Mesendoderm (in vitro differentiated cells): Measurements from ENCODE around the gene SDF4.
"Not testable (repeated sequence)": the region's sequence is repeated elsewhere in the genome, so short reads cannot be mapped to it uniquely, and the experiment has no call there.

Source experiments
- DNase-seq: peaks from one replicate; pipeline ENCODE4 v3.0.0; 2013
- H2AK5ac ChIP-seq: 2 replicates; pipeline ENCODE4 v1.6.1; 2013; ENCODE audit warnings: low read length, inconsistent platforms
- H2BK120ac ChIP-seq: 2 replicates; pipeline ENCODE4 v1.6.1; 2013; ENCODE audit warnings: low read depth, mild to moderate bottlenecking, low read length, moderate library complexity, mixed read lengths
- H2BK15ac ChIP-seq: replicated peaks from 2 replicates; pipeline ENCODE4 v1.6.1; 2013; ENCODE audit warnings: low read depth, mild to moderate bottlenecking, moderate library complexity
- H2BK5ac ChIP-seq: 2 replicates; pipeline ENCODE4 v1.6.1; 2013; ENCODE audit warnings: low read length, inconsistent platforms
- H3K18ac ChIP-seq: 2 replicates; pipeline ENCODE4 v1.6.1; 2013; ENCODE audit warnings: mild to moderate bottlenecking, low read length, mixed read lengths
- H3K23ac ChIP-seq: one replicate; pipeline ENCODE4 v1.6.1; 2013; ENCODE audit warnings: low read length
- H3K27ac ChIP-seq: 2 replicates; pipeline ENCODE4 v1.5.1; 2013; ENCODE audit warnings: low read depth, mild to moderate bottlenecking, inconsistent platforms, low read length, moderate library complexity
- H3K27me3 ChIP-seq: 2 replicates; pipeline ENCODE4 v1.6.1; 2013; ENCODE audit warnings: low read length, control low read depth, mild to moderate bottlenecking, inconsistent platforms; ENCODE audit not compliant: insufficient read depth, poor library complexity
- H3K36me3 ChIP-seq: 2 replicates; pipeline ENCODE4 v1.6.1; 2013; ENCODE audit warnings: low read length, inconsistent platforms; ENCODE audit not compliant: control insufficient read depth, insufficient read depth
- H3K4ac ChIP-seq: one replicate; pipeline ENCODE4 v1.6.1; 2013; ENCODE audit warnings: low read depth, mild to moderate bottlenecking, low read length, moderate library complexity
- H3K4me1 ChIP-seq: 2 replicates; pipeline ENCODE4 v1.6.1; 2013; ENCODE audit warnings: low read depth, low read length, inconsistent platforms; ENCODE audit not compliant: control insufficient read depth
- H3K4me2 ChIP-seq: 2 replicates; pipeline ENCODE4 v1.6.1; 2013; ENCODE audit warnings: low read length
- H3K4me3 ChIP-seq: 2 replicates; pipeline ENCODE4 v1.5.1; 2013; ENCODE audit warnings: mild to moderate bottlenecking, low read length
- H3K56ac ChIP-seq: one replicate; pipeline ENCODE4 v1.6.1; 2013; ENCODE audit warnings: low read length
- H3K79me1 ChIP-seq: 2 replicates; pipeline ENCODE4 v1.6.1; 2013; ENCODE audit warnings: low read length, inconsistent platforms
- H3K79me2 ChIP-seq: 2 replicates; pipeline ENCODE4 v1.6.1; 2013; ENCODE audit warnings: mild to moderate bottlenecking, low read length; ENCODE audit not compliant: control insufficient read depth, insufficient read depth
- H3K9ac ChIP-seq: 2 replicates; pipeline ENCODE4 v1.6.1; 2013; ENCODE audit warnings: low read length, inconsistent platforms
- H4K5ac ChIP-seq: one replicate; pipeline ENCODE4 v1.6.1; 2013; ENCODE audit warnings: low read length
- H4K8ac ChIP-seq: one replicate; pipeline ENCODE4 v1.6.1; 2013; ENCODE audit warnings: low read depth, mild to moderate bottlenecking, control low read depth, low read length, moderate library complexity
- WGBS: extraction: QIAGEN DNeasy Blood & Tissue Kit; methylation state at CpG from one replicate; pipeline ENCODE4 v1.1.7; 2013; ENCODE audit warnings: low lambda C conversion rate, missing lambda C conversion rate; ENCODE audit not compliant: insufficient coverage; ENCODE audit errors: extremely low coverage; 5-methylcytosine and 5-hydroxymethylcytosine counted together

The SDF4 gene

GRCh38 chr1:1195726-1196125 lies 36.1 kb downstream of the SDF4 start:
- WGBS = no CpG with 5 or more reads among the region's 6 CpGs
- H3K23ac ChIP-seq, H3K4me3 ChIP-seq, H3K79me1 ChIP-seq, H4K5ac ChIP-seq, H2AK5ac ChIP-seq, H3K27me3 ChIP-seq, H2BK120ac ChIP-seq, H2BK15ac ChIP-seq, H3K36me3 ChIP-seq, H3K4me1 ChIP-seq, H3K27ac ChIP-seq, H3K9ac ChIP-seq, H3K4me2 ChIP-seq, H3K4ac ChIP-seq, H3K18ac ChIP-seq, H4K8ac ChIP-seq, H3K56ac ChIP-seq, H3K79me2 ChIP-seq, H2BK5ac ChIP-seq, DNase-seq: not testable (repeated sequence)

- Histone ChIP-seq H2BK120ac (no peak overlapping the region), H3K36me3 (no peaks in the 10 kb centered on the region), H3K56ac (no peak overlapping the region), H4K8ac (no peak overlapping the region), H3K23ac (no peak overlapping the region), H3K18ac (no peak overlapping the region), H3K79me1 (no peaks in the 10 kb centered on the region), H3K4ac (no peak overlapping the region), H3K4me3 (no peak overlapping the region), H3K4me2 (no peak overlapping the region), H2BK5ac (no peak overlapping the region), H3K9ac (no peak overlapping the region), H3K4me1 (no peaks in the 10 kb centered on the region), H3K79me2 (no peaks in the 10 kb centered on the region), H2BK15ac (no peak overlapping the region), H2AK5ac (no peak overlapping the region), H3K27ac (no peak overlapping the region), H4K5ac (no peak overlapping the region), H3K27me3 (no peaks in the 10 kb centered on the region)
- DNase-seq = no peak
- WGBS = no CpG with 5 or more reads among the region's 3 CpGs
These were observed 37.1 kb downstream of the SDF4 start for GRCh38 chr1:1194723-1195122.

- no peak overlapping the region for H4K5ac ChIP-seq
- no peak overlapping the region for H3K4me2 ChIP-seq
- H3K56ac ChIP-seq = no peak overlapping the region
- no peak overlapping the region for H4K8ac ChIP-seq
- no peak overlapping the region for H2BK15ac ChIP-seq
- H3K4ac ChIP-seq = no peak overlapping the region
- H3K9ac ChIP-seq = no peak overlapping the region
- no CpG with 5 or more reads among the region's 11 CpGs for whole genome bisulfite sequencing
- H3K18ac ChIP-seq = no peak overlapping the region
- H3K4me1 ChIP-seq = no peaks in the 10 kb centered on the region
- H3K27ac ChIP-seq = no peak overlapping the region
- no peak overlapping the region for H3K4me3 ChIP-seq
- no peak overlapping the region for H2BK5ac ChIP-seq
- no peak for DNase-seq
- H3K79me2 ChIP-seq = no peaks in the 10 kb centered on the region
- H2BK120ac ChIP-seq = no peak overlapping the region
- H3K36me3 ChIP-seq = no peaks in the 10 kb centered on the region
- H2AK5ac ChIP-seq = no peak overlapping the region
- no peaks in the 10 kb centered on the region for H3K79me1 ChIP-seq
- H3K27me3 ChIP-seq = no peaks in the 10 kb centered on the region
- H3K23ac ChIP-seq = no peak overlapping the region
These were observed 40.1 kb downstream of the SDF4 start for GRCh38 chr1:1191734-1192133.

GRCh38 chr1:1189111-1189510 lies 42.7 kb downstream of the SDF4 start:
- H3K27ac ChIP-seq = no peak overlapping the region
- no peak for DNase-seq
- H3K4me2 ChIP-seq = no peak overlapping the region
- no peak overlapping the region for H3K23ac ChIP-seq
- no peaks in the 10 kb centered on the region for H3K4me1 ChIP-seq
- H3K4me3 ChIP-seq = no peak overlapping the region
- no peak overlapping the region for H2BK15ac ChIP-seq
- H3K56ac ChIP-seq = no peak overlapping the region
- H3K36me3 ChIP-seq = no peaks in the 10 kb centered on the region
- no CpG with 5 or more reads among the region's 5 CpGs for WGBS
- no peak overlapping the region for H4K8ac ChIP-seq
- no peak overlapping the region for H2BK120ac ChIP-seq
- no peak overlapping the region for H2AK5ac ChIP-seq
- no peaks in the 10 kb centered on the region for H3K27me3 ChIP-seq
- H3K79me2 ChIP-seq = no peaks in the 10 kb centered on the region
- no peak overlapping the region for H4K5ac ChIP-seq
- H3K9ac ChIP-seq = no peak overlapping the region
- H3K4ac ChIP-seq = no peak overlapping the region
- H3K18ac ChIP-seq = no peak overlapping the region
- no peaks in the 10 kb centered on the region for H3K79me1 ChIP-seq
- H2BK5ac ChIP-seq = no peak overlapping the region

GRCh38 chr1:1187938-1188337 lies 43.9 kb downstream of the SDF4 start:
- Histone ChIP-seq H2BK120ac (no peak overlapping the region), H3K4me3 (no peak overlapping the region), H4K8ac (no peak overlapping the region), H3K4ac (no peak overlapping the region), H2BK5ac (no peak overlapping the region), H3K56ac (no peak overlapping the region), H4K5ac (no peak overlapping the region), H3K27me3 (no peaks in the 10 kb centered on the region), H3K4me1 (no peaks in the 10 kb centered on the region), H3K9ac (no peak overlapping the region), H3K4me2 (no peak overlapping the region), H3K79me2 (no peaks in the 10 kb centered on the region), H3K18ac (no peak overlapping the region), H3K79me1 (no peaks in the 10 kb centered on the region), H2AK5ac (no peak overlapping the region), H3K27ac (no peak overlapping the region), H3K36me3 (no peaks in the 10 kb centered on the region), H2BK15ac (no peak overlapping the region), H3K23ac (no peak overlapping the region)
- DNase-seq = no peak

GRCh38 chr1:1185101-1185765 lies 46.6 kb downstream of the SDF4 start:
- no peak overlapping the region for H3K4me2 ChIP-seq
- H3K4ac ChIP-seq = no peak overlapping the region
- no peaks in the 10 kb centered on the region for H3K79me1 ChIP-seq
- no peaks in the 10 kb centered on the region for H3K79me2 ChIP-seq
- H3K23ac ChIP-seq = no peak overlapping the region
- no CpG with 5 or more reads among the region's 31 CpGs for WGBS
- H2BK5ac ChIP-seq = no peak overlapping the region
- H2AK5ac ChIP-seq = no peak overlapping the region
- no peak overlapping the region for H3K4me3 ChIP-seq
- H3K36me3 ChIP-seq = no peaks in the 10 kb centered on the region
- H3K27ac ChIP-seq = no peak overlapping the region
- H3K27me3 ChIP-seq = no peaks in the 10 kb centered on the region
- H3K56ac ChIP-seq = no peak overlapping the region
- H3K4me1 ChIP-seq = no peaks in the 10 kb centered on the region
- no peak overlapping the region for H3K9ac ChIP-seq
- H4K5ac ChIP-seq = no peak overlapping the region
- no peak overlapping the region for H2BK15ac ChIP-seq
- no peak overlapping the region for H3K18ac ChIP-seq
- H4K8ac ChIP-seq = no peak overlapping the region
- no peak overlapping the region for H2BK120ac ChIP-seq
- no peak for DNase-seq
